ENCODE data around the gene CYTH4. TPM values are rescaled to one million over a fixed set of nuclear protein-coding genes. Genes with fewer than 3 reads are reported as not detected.

The CYTH4 gene
- total RNA-seq, 4 donors from 2014 or later = 17.4 to 83.5 (median 34.4) TPM

- DNase-seq (ENCODE audit: low spot score) = no peak
- TF ChIP-seq CTCF (IDR thresholded peaks at IDR 0.05) = no peak
- ATAC-seq (ENCODE audit: low FRiP score) = no peak
These were observed 36.2 kb downstream of the CYTH4 start for GRCh38 chr22:37318364-37319109.

- DNase-seq (ENCODE audit: low spot score) = no peak
- no peak for TF ChIP-seq CTCF (IDR thresholded peaks at IDR 0.05)
- no peak for ATAC-seq (ENCODE audit: low FRiP score)
These were observed 37.2 kb downstream of the CYTH4 start for GRCh38 chr22:37319469-37319868.

GRCh38 chr22:37320726-37321677 is 38.7 kb downstream of the CYTH4 start:
- ATAC-seq (ENCODE audit: low FRiP score) (no peak), DNase-seq (ENCODE audit: low spot score) (no peak)
- no peak for TF ChIP-seq CTCF (IDR thresholded peaks at IDR 0.05)

GRCh38 chr22:37324340-37325038 is 42.2 kb downstream of the CYTH4 start:
- no peak for DNase-seq (ENCODE audit: low spot score)
- ATAC-seq (ENCODE audit: low FRiP score) = no peak
- no peak for TF ChIP-seq CTCF (IDR thresholded peaks at IDR 0.05)

GRCh38 chr22:37325039-37325395 is 42.7 kb downstream of the CYTH4 start:
- DNase-seq (ENCODE audit: low spot score) = no peak
- no peak for TF ChIP-seq CTCF (IDR thresholded peaks at IDR 0.05)
- ATAC-seq (ENCODE audit: low FRiP score) = no peak

GRCh38 chr22:37326726-37327125 is 44.4 kb downstream of the CYTH4 start:
- ATAC-seq (ENCODE audit: low FRiP score) = no peak
- DNase-seq (ENCODE audit: low spot score) = no peak
- no peak for TF ChIP-seq CTCF (IDR thresholded peaks at IDR 0.05)
